Measurements from ENCODE around the gene CARD10.

The CARD10 gene

GRCh38 chr22:37503850-37504249 is 15.4 kb downstream of the CARD10 start:
- DNase-seq (ENCODE audit: low read depth), result no peak

- no peak for DNase-seq (ENCODE audit: low read depth)
These were observed 16.0 kb downstream of the CARD10 start for GRCh38 chr22:37503183-37503683.

- no peak for DNase-seq (ENCODE audit: low read depth)
These were observed 16.7 kb downstream of the CARD10 start for GRCh38 chr22:37502342-37503182.

GRCh38 chr22:37501610-37502341 is 17.4 kb downstream of the CARD10 start:
- no peak for DNase-seq (ENCODE audit: low read depth)

GRCh38 chr22:37500745-37501609 is 18.2 kb downstream of the CARD10 start:
- no peak for DNase-seq (ENCODE audit: low read depth)

- no peak for DNase-seq (ENCODE audit: low read depth)
These were observed 19.2 kb downstream of the CARD10 start for GRCh38 chr22:37499789-37500540.

GRCh38 chr22:37499027-37499707 is 20.0 kb downstream of the CARD10 start:
- no peak for DNase-seq (ENCODE audit: low read depth)

- DNase-seq (ENCODE audit: low read depth), result peak; percentile 61
These were observed 20.8 kb downstream of the CARD10 start for GRCh38 chr22:37498289-37498909.

GRCh38 chr22:37497062-37497599 is 22.1 kb downstream of the CARD10 start:
- DNase-seq (ENCODE audit: low read depth), result no peak

- no peak for DNase-seq (ENCODE audit: low read depth)
These were observed 22.6 kb downstream of the CARD10 start for GRCh38 chr22:37496651-37497050.

GRCh38 chr22:37493979-37494378 is 25.2 kb downstream of the CARD10 start:
- no peak for DNase-seq (ENCODE audit: low read depth)

- peak; percentile 47 for DNase-seq (ENCODE audit: low read depth)
These were observed 26.5 kb downstream of the CARD10 start for GRCh38 chr22:37492428-37493344.

- DNase-seq (ENCODE audit: low read depth), result no peak
These were observed 27.4 kb downstream of the CARD10 start for GRCh38 chr22:37491559-37492427.

- no peak for DNase-seq (ENCODE audit: low read depth)
These were observed 28.1 kb downstream of the CARD10 start for GRCh38 chr22:37491106-37491505.

GRCh38 chr22:37489983-37490382 is 29.2 kb downstream of the CARD10 start:
- DNase-seq (ENCODE audit: low read depth), result no peak

- DNase-seq (ENCODE audit: low read depth), result no peak
These were observed 30.7 kb downstream of the CARD10 start for GRCh38 chr22:37488337-37489135.

GRCh38 chr22:37487571-37487970 is 31.6 kb downstream of the CARD10 start:
- DNase-seq (ENCODE audit: low read depth), result no peak
